AML-193 (cell line): ENCODE measurements around the gene ASB2.
A peak's percentile ranks its signal among the peaks of the same experiment; 100 is the strongest.

ENCODE experiments used
- DNase-seq, 2 experiments: peaks; one replicate each; lab custom pipeline; 2025; lab: John Stamatoyannopoulos, UW

ASB2 gene

GRCh38 chr14:93946541-93947090, 29.8 kb downstream of the ASB2 start:
- DNase-seq: no peak

GRCh38 chr14:93946104-93946503, 30.3 kb downstream of the ASB2 start:
- DNase-seq: no peak

- DNase-seq: no peak
Observed at GRCh38 chr14:93945070-93945399, 31.3 kb downstream of the ASB2 start.

- DNase-seq: no peak
Observed at GRCh38 chr14:93944348-93945069, 31.9 kb downstream of the ASB2 start.

GRCh38 chr14:93943930-93944329, 32.4 kb downstream of the ASB2 start:
- no peak for DNase-seq

- no peak for DNase-seq
Observed at GRCh38 chr14:93943052-93943451, 33.3 kb downstream of the ASB2 start.

- no peak for DNase-seq
Observed at GRCh38 chr14:93941293-93941910, 35.0 kb downstream of the ASB2 start.

- no peak for DNase-seq
Observed at GRCh38 chr14:93940437-93940836, 35.9 kb downstream of the ASB2 start.

GRCh38 chr14:93939304-93940229, 36.8 kb downstream of the ASB2 start:
- DNase-seq: peak; percentile 24 to 43

- no peak for DNase-seq
Observed at GRCh38 chr14:93938751-93939303, 37.5 kb downstream of the ASB2 start.

- no peak for DNase-seq
Observed at GRCh38 chr14:93937519-93937918, 38.9 kb downstream of the ASB2 start.

- DNase-seq: no peak
Observed at GRCh38 chr14:93936926-93937325, 39.4 kb downstream of the ASB2 start.

GRCh38 chr14:93936245-93936644, 40.1 kb downstream of the ASB2 start:
- peak; percentile 18 to 36 for DNase-seq

- DNase-seq: no peak
Observed at GRCh38 chr14:93935213-93935612, 41.2 kb downstream of the ASB2 start.

GRCh38 chr14:93932642-93933041, 43.7 kb downstream of the ASB2 start:
- no peak for DNase-seq

- DNase-seq: no peak
Observed at GRCh38 chr14:93930989-93931307, 45.4 kb downstream of the ASB2 start.

- DNase-seq: no peak
Observed at GRCh38 chr14:93930296-93930988, 45.9 kb downstream of the ASB2 start.

GRCh38 chr14:93929657-93930056, 46.7 kb downstream of the ASB2 start:
- no peak for DNase-seq

- no peak for DNase-seq
Observed at GRCh38 chr14:93929048-93929535, 47.3 kb downstream of the ASB2 start.

GRCh38 chr14:93928184-93929047, 48.0 kb downstream of the ASB2 start:
- no peak for DNase-seq

GRCh38 chr14:93927800-93928145, 48.6 kb downstream of the ASB2 start:
- no peak for DNase-seq
